Lower lobe of right lung (tissue), 2 donors: Measurements from ENCODE around the gene ADSL. TPM values are rescaled to one million over a fixed set of nuclear protein-coding genes. Genes with fewer than 3 reads are reported as not detected.

Experiments used
- ATAC-seq, 2 donors: fragments of 200-7000 bp; cut with Tn5 transposase; one replicate each; pipeline ENCODE4 v1.9.1; 2020 to 2022; ENCODE audit warnings: mild to moderate bottlenecking in 2 of 2, moderate library complexity in 2 of 2
- DNase-seq: peaks from one replicate; pipeline ENCODE4 v3.0.0-alpha.2; 2020
- H3K27ac ChIP-seq: fragments of 200-600 bp; one replicate; pipeline ENCODE4 v1.8.0; 2022
- H3K27me3 ChIP-seq: fragments of 200-600 bp; one replicate; pipeline ENCODE4 v1.8.0; 2022; ENCODE audit warnings: low read depth
- H3K36me3 ChIP-seq: fragments of 200-600 bp; one replicate; pipeline ENCODE4 v1.8.0; 2022; ENCODE audit warnings: mild to moderate bottlenecking
- H3K4me1 ChIP-seq: fragments of 200-600 bp; one replicate; pipeline ENCODE4 v1.8.0; 2022
- H3K4me3 ChIP-seq: fragments of 200-600 bp; one replicate; pipeline ENCODE4 v1.8.0; 2022; ENCODE audit warnings: mild to moderate bottlenecking
- H3K9me3 ChIP-seq: fragments of 200-600 bp; one replicate; pipeline ENCODE4 v1.8.0; 2022
- CTCF ChIP-seq: fragments of 200-600 bp; IDR thresholded peaks from one replicate; pipeline ENCODE4 v1.8.0; 2022; ENCODE audit warnings: antibody characterized with exemption, mild to moderate bottlenecking
- intact Hi-C: fragments of 100-400 bp; cut with DNase I; formaldehyde crosslinking; loops from one replicate; pipeline ENCODE4 v1.11.0; 2022
- total RNA-seq: library from RNA; stranded (reverse); fragmentation: NEBNext Ultra II Directional; extraction: Animal tissue kit (Norgen Biotek cat#: 25700); gene quantifications from one replicate; pipeline ENCODE4 v1.2.1, GENCODE V29; 2021
- donor health status: DM: no; HTN: yes; CAD: no; lungs with severe emphysema.

The ADSL gene
- total RNA-seq, 1 donor from 2014 or later = 38.1 TPM

- H3K36me3 ChIP-seq = peaks cover 88% of the 10 kb centered on the region
Observed at GRCh38 chr22:40404251-40405177, 58.2 kb downstream of the ADSL start.

GRCh38 chr22:40405178-40406062 is 59.1 kb downstream of the ADSL start:
- H3K36me3 ChIP-seq = peaks cover 97% of the 10 kb centered on the region

More at GRCh38 chr22:40404251-40405177, 58.2 kb downstream of the ADSL start:
- Histone ChIP-seq H3K27me3 (no peaks in the 10 kb centered on the region), H3K9me3 (no peaks in the 10 kb centered on the region), H3K27ac (no peak overlapping the region), H3K4me3 (no peak overlapping the region), H3K4me1 (peaks cover 25% of the 10 kb centered on the region)
- TF ChIP-seq CTCF = no peak
- DNase-seq = peak; percentile 20
- ATAC-seq = no peak
- intact Hi-C loops = no loop called here

GRCh38 chr22:40406063-40406890 is 60.0 kb downstream of the ADSL start:
- DNase-seq (peak; percentile 25), ATAC-seq (no peak)
- no peaks in the 10 kb centered on the region for H3K27me3 ChIP-seq
- no peaks in the 10 kb centered on the region for H3K9me3 ChIP-seq
- H3K36me3 ChIP-seq = peaks cover 99% of the 10 kb centered on the region
- H3K4me1 ChIP-seq = peaks cover 10% of the 10 kb centered on the region
- no peak overlapping the region for H3K4me3 ChIP-seq
- no peak for TF ChIP-seq CTCF
- intact Hi-C loops = no loop called here
- no peak overlapping the region for H3K27ac ChIP-seq

More at GRCh38 chr22:40405178-40406062, 59.1 kb downstream of the ADSL start:
- no peak overlapping the region for H3K27ac ChIP-seq
- TF ChIP-seq CTCF = no peak
- intact Hi-C loops = no loop called here
- peaks cover 18% of the 10 kb centered on the region for H3K4me1 ChIP-seq
- no peaks in the 10 kb centered on the region for H3K9me3 ChIP-seq
- no peaks in the 10 kb centered on the region for H3K27me3 ChIP-seq
- ATAC-seq (no peak), DNase-seq (peak; percentile 44)
- H3K4me3 ChIP-seq = no peak overlapping the region

- H3K27ac ChIP-seq = no peak overlapping the region
- TF ChIP-seq CTCF = no peak
- DNase-seq (peak; percentile 44), ATAC-seq (no peak)
- peaks cover 4% of the 10 kb centered on the region for H3K4me1 ChIP-seq
- intact Hi-C loops = no loop called here
- no peaks in the 10 kb centered on the region for H3K9me3 ChIP-seq
- no peak overlapping the region for H3K4me3 ChIP-seq
- H3K36me3 ChIP-seq = peaks cover 99% of the 10 kb centered on the region
- H3K27me3 ChIP-seq = no peaks in the 10 kb centered on the region
Observed at GRCh38 chr22:40407021-40407761, 60.9 kb downstream of the ADSL start.
